Vagina (tissue), 2 donors: Measurements from ENCODE around the gene ARFGAP2.

Source experiments
- POLR2AphosphoS5 ChIP-seq, 2 donors: sonication (generic); formaldehyde crosslinking; IDR thresholded peaks; one replicate each; pipeline ENCODE4 v1.9.0; 2017; ENCODE audit warnings: antibody characterized with exemption in 2 of 2, mild to moderate bottlenecking in 2 of 2, low read depth in 1 of 2; ENCODE audit not compliant: insufficient read depth in 1 of 2
- TF ChIP-seq, protein P1 (sequence below), 3 experiments: fragments of 450-650 bp in 2 of 3; fragments of 200-600 bp in 1 of 3; sonication (generic) in 1 of 3; IDR thresholded peaks; one replicate each; pipeline ENCODE4 v1.5.1; 2017 to 2019; ENCODE audit warnings: antibody characterized with exemption in 3 of 3, mild to moderate bottlenecking in 2 of 3, moderate library complexity in 2 of 3

DNA sequence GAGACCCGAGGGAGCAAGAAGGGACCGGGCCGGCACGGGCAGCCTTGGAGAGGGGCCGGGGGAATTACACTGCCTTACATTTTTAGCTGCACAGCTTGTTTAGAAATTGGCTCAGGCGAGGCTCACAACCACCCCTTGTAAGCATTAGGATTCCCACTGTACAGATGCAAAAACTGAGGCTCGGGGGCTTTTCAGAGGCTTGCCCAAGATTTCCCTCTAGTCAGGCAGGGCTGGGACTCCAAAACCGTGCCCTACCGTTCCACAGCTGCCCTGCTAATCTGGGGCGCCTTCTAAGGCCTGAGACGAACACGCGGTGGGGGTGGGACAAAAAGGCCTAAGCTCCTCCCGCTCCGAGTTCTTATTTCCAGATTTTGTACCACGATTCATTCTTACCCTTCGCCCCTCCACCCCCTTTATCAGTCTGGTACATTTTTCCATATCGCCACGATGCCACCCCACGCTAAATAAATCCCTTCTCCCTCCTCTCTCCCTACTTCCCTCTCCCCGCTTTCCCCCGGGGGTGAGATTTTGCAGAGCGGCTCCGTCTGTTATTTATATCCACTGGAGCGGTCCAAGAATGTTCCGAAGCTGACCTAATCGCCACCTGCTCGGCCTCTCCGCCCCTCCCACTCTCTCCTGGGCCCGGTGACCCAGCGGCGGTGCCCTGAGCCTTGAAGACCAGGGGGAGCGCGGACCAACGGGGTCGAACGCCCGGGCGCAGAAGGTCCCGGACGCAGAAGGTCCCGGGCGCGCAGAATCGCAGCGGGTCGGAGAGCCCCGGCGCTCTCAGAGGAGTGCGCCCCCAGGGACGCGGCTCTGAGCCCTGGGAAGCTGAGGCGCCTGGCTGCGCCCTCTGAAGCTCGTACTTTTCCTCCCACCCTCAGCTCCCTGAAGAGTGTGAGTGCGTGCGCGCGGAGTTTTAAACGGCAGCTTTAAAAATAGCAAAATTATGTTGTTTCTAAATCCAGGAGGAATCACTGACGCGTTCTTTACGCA lies 10.3 kb upstream of the ARFGAP2 start:
- TF ChIP-seq, protein P1, sequence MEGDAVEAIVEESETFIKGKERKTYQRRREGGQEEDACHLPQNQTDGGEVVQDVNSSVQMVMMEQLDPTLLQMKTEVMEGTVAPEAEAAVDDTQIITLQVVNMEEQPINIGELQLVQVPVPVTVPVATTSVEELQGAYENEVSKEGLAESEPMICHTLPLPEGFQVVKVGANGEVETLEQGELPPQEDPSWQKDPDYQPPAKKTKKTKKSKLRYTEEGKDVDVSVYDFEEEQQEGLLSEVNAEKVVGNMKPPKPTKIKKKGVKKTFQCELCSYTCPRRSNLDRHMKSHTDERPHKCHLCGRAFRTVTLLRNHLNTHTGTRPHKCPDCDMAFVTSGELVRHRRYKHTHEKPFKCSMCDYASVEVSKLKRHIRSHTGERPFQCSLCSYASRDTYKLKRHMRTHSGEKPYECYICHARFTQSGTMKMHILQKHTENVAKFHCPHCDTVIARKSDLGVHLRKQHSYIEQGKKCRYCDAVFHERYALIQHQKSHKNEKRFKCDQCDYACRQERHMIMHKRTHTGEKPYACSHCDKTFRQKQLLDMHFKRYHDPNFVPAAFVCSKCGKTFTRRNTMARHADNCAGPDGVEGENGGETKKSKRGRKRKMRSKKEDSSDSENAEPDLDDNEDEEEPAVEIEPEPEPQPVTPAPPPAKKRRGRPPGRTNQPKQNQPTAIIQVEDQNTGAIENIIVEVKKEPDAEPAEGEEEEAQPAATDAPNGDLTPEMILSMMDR (IDR thresholded peaks at IDR 0.05), result no peak
- TF ChIP-seq POLR2AphosphoS5 (IDR thresholded peaks at IDR 0.05; ENCODE audit: insufficient read depth in 1 of 2, low read depth in 1 of 2), result peak in 1 of 2 donors; percentile 66
